22Rv1 (cell line): ENCODE results near the gene GFRA1.

Experiments used
- H3K27ac ChIP-seq: fragments of 450-650 bp; 2 replicates; pipeline ENCODE4 v1.5.1; 2017
- CTCF ChIP-seq: fragments of 450-650 bp; IDR thresholded peaks from 2 replicates; pipeline ENCODE4 v1.5.1; 2017; ENCODE audit warnings: mild to moderate bottlenecking
- ZFX ChIP-seq: fragments of 450-650 bp; IDR thresholded peaks from 2 replicates; pipeline ENCODE4 v1.6.1; 2017; ENCODE audit warnings: antibody characterized with exemption, borderline replicate concordance

GFRA1 gene

DNA sequence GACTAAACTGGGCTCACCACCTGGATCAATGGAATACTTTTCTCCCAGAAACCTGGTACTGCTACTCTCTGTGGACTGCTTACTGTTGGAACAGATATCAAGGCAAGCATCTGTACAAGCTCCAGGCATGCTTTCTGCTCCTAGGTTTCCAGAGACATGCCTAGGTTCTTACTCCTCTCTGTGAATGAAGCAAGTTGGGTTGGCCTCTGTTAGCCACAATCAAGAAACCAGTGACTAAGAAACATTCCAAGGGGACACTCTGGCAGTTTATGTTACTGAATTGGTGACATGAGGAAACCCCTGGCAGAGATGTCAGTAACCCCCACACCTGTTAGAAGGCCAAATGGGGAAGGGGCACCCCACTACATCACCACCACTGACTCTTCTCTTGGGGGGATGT lies 121.9 kb downstream of the GFRA1 start:
- H3K27ac ChIP-seq: no peak overlapping the region
- TF ChIP-seq CTCF (no peak), ZFX (no peak)

- H3K27ac ChIP-seq: no peak overlapping the region
- TF ChIP-seq ZFX: no peak
- no peak for TF ChIP-seq CTCF
Observed at GRCh38 chr10:116150606-116151005, 122.4 kb downstream of the GFRA1 start.

DNA sequence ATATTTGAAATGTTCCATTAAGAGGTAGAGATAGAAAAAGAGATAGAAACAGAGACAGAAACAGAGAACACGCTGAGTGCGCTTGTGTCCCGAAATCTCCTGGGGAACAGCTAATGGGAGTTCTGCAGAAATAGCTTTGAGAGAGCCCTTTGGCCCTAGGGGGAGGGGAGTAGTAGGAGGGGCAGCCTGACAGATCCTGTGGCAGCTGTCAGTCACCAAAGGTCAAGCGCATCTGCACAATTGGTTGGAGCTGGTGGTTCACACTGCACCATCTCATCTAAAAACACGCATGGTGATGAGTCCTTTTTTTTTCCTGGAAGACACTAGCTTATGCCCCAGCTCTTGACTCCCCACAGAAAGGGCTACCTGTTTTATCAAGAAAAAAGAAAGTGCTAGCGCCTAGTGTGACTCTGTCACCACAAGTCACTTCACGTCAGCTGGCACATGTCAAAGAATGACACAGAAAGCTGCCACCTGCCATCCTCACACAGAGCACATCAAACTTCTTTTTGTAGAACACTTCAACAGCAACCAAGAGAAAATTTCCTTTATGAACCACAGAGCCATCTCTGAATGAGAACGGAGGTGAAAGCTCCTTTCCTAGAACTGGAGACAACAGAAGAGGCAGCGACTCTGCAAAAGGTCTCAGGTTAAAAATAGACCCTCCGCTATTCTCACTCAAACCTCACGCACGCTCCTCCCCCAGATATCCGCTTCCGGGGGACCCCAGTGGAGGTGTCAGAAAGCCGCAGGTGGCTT lies 125.7 kb downstream of the GFRA1 start:
- no peak for TF ChIP-seq ZFX
- TF ChIP-seq CTCF: no peak
- H3K27ac ChIP-seq: no peak overlapping the region

- no peak overlapping the region for H3K27ac ChIP-seq
- no peak for TF ChIP-seq ZFX
- TF ChIP-seq CTCF: no peak
Observed at GRCh38 chr10:116146372-116147140, 126.5 kb downstream of the GFRA1 start.

- no peak overlapping the region for H3K27ac ChIP-seq
- TF ChIP-seq ZFX: no peak
- no peak for TF ChIP-seq CTCF
Observed at GRCh38 chr10:116143673-116144222, 129.3 kb downstream of the GFRA1 start.

- no peak overlapping the region for H3K27ac ChIP-seq
- TF ChIP-seq ZFX: no peak
- TF ChIP-seq CTCF: no peak
Observed at GRCh38 chr10:116141855-116142254, 131.2 kb downstream of the GFRA1 start.

DNA sequence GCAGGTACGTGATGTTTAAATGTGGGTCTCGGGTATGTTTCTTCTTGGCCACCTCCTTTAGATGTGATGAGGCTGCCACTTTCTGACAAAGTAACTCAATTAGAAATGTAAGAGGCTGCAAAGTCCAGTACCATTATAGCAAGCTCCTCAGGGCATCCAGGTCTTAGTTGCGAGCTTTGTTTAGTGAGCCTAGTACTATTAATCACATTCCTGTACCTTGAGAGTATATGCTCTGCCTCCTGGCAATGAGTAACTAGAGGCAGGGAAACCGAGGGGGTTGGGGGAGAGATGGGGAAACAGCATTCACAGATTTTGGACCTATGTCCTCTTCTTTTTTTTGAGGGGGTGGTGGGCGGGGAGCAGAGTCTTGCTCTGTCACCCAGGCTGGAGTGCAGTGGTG lies 131.8 kb downstream of the GFRA1 start:
- H3K27ac ChIP-seq: no peak overlapping the region
- TF ChIP-seq CTCF (no peak), ZFX (no peak)
